Smooth muscle cell of bladder (primary cell): ENCODE measurements around the gene FBXL16. TPM values are rescaled to one million over a fixed set of nuclear protein-coding genes. Genes with fewer than 3 reads are reported as not detected.

ENCODE experiments used
- total RNA-seq: library from RNA; depleted of rRNA; stranded (reverse); fragments of >200 nt; gene quantifications from 2 replicates; pipeline ENCODE4 v1.2.3, GENCODE V29; 2014

Gene FBXL16, protein sequence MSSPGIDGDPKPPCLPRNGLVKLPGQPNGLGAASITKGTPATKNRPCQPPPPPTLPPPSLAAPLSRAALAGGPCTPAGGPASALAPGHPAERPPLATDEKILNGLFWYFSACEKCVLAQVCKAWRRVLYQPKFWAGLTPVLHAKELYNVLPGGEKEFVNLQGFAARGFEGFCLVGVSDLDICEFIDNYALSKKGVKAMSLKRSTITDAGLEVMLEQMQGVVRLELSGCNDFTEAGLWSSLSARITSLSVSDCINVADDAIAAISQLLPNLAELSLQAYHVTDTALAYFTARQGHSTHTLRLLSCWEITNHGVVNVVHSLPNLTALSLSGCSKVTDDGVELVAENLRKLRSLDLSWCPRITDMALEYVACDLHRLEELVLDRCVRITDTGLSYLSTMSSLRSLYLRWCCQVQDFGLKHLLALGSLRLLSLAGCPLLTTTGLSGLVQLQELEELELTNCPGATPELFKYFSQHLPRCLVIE
- total RNA-seq, result not detected in 2 replicates

DNA sequence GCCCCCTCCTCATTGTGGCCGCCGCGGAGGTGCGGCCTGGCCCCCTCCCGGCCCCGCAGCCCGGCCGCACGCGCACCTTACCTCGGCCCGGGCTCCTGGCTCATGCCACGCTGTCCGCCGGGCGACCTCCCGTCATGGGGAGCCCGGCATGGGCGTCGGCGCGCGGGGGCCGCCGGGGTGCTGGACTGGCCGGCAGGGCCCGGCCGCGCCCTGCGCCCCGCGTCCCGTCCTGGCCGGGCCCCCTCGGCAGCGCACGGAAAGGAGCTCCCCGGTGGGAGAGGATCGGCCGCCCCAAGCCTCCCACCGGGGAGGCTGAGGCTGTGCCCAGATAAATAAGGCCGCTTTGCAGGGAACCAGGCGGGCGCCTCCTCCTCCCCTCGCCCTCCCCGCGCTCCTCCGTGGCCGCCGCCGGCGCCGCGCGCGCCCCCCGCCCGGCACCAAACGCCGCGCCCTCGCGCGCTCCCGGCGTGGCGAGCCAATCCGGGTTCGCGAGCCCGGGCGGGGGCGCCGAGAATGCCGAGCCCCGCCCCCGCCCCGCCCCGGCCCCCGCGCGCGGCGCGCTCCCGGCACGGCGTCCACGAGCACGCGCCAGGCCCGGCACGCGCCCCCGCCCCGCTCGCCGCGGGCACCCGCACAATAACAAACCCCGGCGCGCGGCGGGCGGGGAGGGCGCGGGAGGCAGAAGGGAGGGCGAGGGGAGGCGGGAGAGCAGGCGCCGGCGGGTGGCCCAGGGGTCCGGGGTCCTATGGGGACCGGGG is at the start of gene FBXL16:
FBXL16 (minus strand) TSS at position 371 of the 758 bp plus-strand sequence. CDS start 8,396 bp downstream, outside the sequence.

DNA sequence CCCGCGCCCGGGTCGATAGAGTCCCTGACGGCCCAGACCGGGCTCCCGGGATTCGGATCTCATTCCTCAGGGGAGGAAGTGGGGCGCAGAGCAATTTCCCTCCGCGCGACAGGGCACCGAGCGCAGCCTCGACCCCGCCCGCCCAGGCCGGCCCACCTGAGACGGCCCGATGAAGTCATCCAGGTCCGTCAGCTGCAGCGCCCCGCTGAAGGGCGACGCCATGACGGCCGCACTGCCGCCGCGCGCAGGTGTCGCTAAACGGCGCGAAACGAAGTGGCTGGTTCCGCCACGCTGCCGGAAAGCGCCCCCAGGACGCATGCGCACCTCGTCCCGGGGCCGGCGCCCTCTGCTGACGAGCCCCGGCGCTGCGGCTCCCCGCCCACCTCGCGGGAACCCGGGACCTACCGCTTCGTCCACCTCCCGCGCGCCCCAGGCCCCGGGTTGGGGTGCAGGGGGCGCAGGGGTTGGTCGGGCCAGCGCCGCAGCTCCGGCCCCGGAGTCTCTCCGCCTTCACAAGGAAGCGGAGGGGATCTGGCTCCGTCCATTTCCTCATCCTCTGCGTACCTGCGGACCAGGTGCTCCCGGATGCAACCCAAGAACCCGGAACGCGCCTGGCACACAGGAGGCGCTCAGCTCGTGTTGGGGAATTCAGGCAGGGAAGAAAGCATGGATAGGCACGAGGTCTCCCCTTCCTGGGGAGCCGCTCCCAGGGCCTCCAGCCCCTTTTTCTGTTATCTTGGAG is 35.3 kb upstream of the FBXL16 start, which contains the start of gene CIAO3:
CIAO3 (minus strand) TSS at position 234 of the 742 bp plus-strand sequence; CDS start at position 222, 12 bp downstream.

DNA sequence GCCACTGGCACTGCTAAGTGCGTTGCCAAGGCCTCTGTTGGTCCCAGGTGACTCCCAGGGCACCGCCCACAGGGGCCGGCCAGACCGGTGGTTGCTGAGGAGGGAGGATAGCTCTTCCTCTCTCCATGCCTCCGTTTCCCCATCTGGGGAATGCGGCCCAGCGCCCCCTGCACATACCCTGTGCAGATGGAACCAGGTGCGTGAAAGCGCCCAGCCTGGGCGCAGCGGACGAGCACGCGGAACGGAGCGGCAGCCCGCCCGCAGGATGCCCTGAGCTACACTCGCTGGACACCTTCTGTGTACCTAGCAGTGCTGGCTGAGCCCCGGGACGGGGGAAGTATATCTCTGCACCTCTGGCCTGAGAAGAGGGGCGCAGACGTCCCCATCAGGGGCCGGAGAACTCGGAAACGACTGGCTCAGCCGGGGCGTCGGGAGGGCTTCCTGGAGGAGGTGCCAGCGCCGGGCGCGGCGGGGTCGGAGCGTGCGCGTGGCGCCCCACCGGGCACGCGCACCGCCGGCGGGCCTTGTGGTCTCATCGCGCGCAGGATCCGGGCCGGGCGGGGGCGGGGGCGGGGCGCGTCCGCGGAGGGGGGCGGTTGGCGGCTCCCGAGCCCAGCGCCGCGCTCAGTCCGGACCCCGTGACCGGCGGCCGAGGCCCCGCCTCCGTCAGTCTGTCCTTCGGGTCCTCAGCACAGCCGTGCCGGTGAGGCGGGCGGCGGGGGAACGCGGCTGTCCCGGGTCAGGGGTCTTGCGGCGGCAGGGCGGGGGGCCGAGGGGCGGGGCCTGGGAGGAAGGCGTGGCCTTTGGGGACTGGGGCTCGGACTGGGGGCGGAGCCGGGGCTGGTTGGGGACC is 21.1 kb upstream of the FBXL16 start, which contains the start of the genes CCDC78 and HAGHL:
CCDC78 (minus strand) TSS at position 6 of the 853 bp plus-strand sequence. CDS start 76 bp downstream, outside the sequence.
HAGHL (plus strand) TSS at position 669 of the 853 bp plus-strand sequence. CDS start 404 bp downstream, outside the sequence.

DNA sequence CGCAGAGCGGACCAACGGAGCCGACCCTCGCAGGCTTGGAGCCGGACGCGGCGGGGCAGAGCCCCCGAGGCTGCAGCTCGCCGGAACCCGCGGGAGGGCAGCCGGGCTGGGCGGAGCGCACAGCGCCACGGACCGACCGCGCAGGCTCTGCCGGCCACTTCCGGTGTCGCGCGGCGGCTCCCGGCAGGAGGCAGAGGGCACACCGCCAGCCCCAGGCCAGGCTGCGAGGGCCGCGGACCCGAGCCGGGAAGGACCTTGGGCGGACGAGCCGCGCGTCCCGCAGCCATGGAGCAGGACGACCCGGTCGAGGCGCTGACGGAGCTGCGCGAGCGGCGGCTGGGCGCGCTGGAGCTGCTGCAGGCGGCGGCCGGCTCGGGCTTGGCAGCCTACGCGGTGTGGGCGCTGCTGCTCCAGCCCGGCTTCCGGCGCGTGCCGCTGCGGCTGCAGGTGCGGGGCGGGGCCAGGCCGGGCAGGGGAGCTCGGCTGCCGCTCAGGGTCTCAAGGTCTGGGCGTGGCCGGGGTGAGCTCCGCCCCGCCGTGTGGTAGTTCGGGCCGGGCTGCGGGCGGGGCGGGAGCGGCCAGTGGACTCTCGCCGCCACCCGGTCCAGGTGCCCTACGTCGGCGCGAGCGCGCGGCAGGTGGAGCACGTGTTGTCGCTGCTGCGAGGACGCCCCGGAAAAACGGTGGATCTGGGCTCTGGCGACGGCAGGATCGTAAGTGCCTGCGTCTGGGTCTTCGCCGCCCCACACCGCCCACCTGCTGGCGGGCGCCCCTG is 15.6 kb upstream of the FBXL16 start, which contains the start of gene ANTKMT:
ANTKMT (plus strand) TSS at position 157 of the 775 bp plus-strand sequence; CDS start at position 286, 129 bp downstream.

DNA sequence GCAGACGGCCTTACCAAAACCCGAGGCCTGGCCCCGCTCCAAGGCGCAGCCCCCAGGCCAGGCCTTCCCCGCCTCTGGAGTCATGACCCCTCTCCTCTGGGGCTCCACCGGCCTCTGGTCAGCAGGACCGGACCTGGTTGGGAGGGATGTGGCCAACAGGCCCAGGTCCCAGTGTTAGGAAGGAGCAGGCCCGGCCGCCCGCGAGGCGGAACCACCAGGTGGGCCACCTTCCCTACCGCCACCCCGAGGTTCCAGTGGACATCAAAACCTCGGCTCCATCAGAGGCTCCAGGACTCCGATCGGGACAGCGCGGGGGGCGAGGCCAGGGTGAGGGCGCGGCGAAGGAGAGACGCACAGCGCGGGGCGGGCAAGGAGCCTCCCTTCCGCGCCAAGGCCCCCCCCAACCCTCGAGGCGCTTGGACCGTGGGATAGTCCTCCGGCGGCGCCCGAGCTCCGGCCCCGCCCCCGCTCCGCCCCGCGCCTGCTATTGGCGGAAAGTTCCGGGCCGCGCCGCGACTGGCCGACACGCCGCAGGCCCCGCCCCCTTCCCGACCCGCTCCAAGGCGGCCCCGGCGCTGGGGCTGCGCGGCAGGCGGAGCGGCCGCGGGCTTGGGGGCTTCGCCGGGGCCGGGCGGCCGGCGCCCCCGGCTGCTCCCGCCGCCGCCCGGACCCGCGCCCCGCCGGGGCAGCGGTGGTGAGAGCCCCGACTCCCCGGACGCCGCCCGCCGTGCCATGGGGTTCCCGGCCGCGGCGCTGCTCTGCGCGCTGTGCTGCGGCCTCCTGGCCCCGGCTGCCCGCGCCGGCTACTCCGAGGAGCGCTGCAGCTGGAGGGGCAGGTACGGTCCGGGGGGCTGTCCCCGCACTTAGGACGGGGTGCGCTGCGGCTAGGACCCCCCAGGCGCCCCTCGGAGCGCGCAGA is 9.2 kb upstream of the FBXL16 start, which contains the start of gene METRN:
METRN (plus strand) TSS at position 561 of the 919 bp plus-strand sequence; CDS start at position 733, 172 bp downstream.

DNA sequence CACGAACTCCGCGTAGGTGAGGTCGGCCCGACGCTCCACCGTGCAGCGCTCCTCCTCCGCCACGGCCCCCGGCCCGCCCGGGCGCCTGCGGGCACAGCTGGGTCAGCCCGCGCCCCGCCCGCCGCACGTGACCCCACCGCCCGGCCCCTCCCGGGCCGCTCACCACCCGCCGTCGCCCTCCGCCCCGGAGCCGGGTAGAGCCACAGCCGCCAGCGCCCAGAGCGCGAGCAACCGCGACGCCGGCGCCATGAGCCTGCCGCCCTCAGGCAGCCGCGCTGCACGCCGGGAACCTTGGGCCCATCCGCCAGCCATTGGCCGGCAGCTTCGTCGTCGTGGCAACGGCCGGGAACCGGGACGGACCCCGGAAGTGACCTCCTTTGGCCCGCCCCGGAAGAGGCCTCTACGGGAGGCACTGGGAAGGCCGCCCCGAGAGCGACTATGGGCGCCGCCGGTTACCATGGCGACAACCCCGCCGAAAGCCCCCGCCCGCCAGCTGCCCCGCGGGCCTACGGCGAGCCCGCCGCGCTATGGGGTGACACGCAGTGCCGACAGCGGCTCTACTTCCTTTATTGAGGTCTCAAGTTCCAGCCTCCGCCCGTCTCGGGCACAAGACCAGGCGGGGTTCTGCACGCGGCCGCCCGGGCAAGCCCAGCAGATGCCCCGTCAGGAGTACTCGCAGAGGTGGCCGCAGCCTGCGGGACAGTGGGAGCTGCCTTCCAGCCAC is 21.4 kb downstream of the FBXL16 start, which contains the start of gene JMJD8:
JMJD8 (minus strand) TSS at position 264 of the 724 bp plus-strand sequence; CDS start at position 249, 15 bp downstream.

DNA sequence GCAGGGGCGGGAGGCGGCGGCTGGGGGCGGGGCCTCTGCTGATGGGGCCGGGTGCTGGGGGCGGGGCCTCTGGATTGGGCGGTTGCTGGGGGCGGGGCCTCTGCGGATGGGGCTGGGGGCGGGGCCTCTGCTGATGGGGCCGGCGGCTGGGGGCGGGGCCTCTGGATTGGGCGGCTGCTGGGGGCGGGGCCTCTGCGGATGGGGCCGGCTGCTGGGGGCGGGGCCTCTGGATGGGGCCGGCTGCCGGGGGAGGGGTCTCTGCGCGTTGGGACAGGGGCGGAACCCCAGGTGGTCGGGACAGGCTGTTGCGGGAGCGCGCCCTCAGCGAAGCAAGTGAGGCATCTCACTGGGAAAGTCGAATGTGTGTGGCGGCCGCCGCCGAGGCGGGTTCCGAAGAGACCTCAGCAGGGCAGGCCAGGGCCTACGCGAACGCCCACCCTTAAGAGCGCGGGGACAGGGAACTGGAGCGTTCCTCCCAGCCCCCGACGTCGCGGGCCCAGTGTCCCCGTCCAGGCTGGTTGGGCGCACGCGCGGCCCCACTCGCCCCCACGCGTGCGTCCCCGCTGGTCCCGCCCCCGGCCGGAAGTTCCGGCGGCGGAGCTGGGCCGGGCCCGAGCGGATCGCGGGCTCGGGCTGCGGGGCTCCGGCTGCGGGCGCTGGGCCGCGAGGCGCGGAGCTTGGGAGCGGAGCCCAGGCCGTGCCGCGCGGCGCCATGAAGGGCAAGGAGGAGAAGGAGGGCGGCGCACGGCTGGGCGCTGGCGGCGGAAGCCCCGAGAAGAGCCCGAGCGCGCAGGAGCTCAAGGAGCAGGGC is 25.6 kb downstream of the FBXL16 start, which contains the start of gene STUB1:
STUB1 (plus strand) TSS at position 597 of the 811 bp plus-strand sequence; CDS start at position 713, 116 bp downstream.

DNA sequence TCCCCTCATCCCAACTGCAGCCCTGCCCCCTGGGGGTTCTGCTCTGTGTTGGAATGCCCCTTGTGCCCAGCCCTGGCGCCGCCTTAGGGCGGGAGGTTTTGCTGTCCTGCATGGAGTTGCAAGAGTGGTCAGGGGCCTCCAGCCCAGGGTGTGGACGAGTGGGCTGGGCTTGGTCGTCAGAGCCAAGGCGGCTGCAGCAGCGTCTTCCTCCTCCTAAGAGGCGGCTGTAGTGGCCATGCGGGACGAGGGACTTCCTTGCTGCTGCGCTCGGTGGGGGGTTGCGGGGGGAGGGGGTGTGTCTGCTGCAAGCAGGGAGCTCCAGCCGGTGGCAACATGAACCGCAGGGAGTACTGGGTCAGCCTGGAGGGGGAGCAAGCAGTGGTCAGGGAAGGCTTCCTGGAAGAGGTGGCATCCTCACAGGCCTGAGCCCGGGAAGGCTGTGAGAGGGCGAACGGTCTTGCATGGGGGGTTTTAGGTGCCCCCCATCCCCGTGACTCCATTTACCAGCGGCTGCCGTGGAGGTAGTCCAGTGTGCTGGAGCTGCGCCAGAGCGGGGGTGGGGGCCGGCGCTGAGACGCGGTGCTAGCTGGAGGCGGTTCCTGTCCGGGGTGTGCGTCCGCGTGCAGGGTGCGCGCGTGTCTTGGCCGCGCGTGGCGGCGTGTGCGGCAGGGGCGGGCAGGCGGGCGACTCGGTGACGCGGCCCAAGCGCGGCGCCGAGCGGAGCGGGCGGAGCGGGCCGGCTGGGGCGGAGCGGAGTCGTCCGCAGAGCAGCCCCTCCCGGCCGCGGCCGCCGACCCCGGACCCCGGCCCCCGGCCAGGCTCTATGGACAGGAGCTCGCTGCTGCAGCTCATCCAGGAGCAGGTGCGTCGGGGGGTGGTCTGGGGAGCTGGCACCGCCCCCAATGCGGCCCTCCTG is 30.4 kb downstream of the FBXL16 start, which contains the start of gene RHBDL1:
RHBDL1 (plus strand) TSS at position 704 of the 916 bp plus-strand sequence; CDS start at position 824, 120 bp downstream.

DNA sequence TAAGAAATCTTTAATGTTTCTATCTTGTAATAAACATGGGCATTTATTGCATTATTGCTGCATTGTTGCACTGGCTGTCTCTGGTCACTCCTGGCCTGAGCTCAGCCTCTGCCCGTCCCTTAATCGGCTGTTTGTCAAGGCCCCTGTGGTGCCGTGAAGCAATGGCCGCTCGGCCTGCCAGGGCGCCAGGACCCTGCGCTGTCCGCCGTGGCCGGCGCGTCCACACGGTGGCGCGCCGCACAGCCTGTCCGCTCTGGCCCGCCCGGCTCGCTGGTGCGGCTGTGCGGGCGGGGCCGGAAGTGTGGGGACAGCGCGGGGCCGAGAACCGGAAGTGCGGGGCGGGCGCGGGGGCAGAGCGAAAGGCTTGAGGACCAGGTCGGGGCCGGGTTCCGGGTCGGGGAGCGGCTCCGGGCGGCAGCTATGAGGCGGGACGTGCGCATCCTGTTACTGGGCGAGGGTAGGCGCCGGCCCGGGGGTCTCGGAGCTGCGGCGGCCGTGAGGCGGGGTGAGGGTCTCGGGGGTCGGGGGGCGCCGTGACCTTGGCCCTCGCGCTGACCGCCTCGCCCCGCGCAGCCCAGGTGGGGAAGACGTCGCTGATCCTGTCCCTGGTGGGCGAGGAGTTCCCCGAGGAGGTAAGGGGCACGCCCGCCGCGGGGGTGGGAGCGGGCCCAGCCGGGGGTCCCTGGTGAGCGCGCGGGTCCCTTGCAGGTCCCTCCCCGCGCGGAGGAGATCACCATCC is 37.7 kb downstream of the FBXL16 start, which contains the start of gene RHOT2:
RHOT2 (plus strand) TSS at position 353 of the 739 bp plus-strand sequence; CDS start at position 421, 68 bp downstream.

DNA sequence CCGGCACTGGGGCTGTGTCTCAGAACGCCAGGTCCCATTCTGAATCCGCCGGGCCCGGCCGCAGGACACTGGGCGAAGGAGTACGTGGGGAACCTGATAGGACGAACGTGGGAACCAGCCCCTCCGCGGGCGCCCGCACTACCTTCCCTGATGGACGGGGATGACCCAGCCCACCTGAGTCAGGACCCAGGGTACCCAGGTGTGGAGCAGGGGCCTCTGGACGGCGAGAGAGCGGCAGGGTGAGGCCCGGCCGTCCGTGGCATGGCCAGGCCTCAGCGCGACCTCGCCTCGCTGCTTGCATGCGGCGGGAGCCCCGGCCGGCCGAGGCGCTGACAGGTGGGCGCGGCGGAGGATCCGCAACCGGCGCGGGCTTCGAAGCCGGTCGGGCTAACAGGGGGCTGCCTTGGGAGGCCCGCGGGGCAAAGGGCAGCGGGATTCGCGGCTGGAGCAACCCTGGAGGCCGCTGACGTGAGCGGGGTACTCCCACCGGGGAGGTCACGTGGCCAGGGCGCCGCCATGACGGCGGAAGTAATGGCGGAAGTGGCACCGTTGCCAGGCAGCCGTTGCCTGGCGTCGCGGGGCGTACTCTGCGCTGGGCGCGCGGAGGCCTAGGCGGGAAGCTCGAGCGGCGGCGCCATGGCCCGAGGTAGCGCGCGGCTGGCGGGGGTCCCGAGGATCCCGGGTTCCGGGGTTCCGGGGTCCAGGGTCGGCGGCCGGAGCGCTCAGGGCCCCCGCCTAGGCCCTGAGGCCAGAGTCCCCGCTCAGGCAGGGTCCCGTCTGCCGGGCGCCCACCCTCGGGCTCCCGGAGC is 56.6 kb downstream of the FBXL16 start, which contains the start of gene WDR90:
WDR90 (plus strand) TSS at position 585 of the 809 bp plus-strand sequence; CDS start at position 637, 52 bp downstream.

